GM19467 (cell line): Measurements from ENCODE around the gene TMUB1.

Source experiments
- ATAC-seq: cut with Tn5 transposase; IDR thresholded peaks from one replicate; pipeline ENCODE4 v1.9.1; 2021; ENCODE audit warnings: mild to moderate bottlenecking, moderate library complexity; ENCODE audit not compliant: unreplicated experiment

TMUB1 gene

DNA sequence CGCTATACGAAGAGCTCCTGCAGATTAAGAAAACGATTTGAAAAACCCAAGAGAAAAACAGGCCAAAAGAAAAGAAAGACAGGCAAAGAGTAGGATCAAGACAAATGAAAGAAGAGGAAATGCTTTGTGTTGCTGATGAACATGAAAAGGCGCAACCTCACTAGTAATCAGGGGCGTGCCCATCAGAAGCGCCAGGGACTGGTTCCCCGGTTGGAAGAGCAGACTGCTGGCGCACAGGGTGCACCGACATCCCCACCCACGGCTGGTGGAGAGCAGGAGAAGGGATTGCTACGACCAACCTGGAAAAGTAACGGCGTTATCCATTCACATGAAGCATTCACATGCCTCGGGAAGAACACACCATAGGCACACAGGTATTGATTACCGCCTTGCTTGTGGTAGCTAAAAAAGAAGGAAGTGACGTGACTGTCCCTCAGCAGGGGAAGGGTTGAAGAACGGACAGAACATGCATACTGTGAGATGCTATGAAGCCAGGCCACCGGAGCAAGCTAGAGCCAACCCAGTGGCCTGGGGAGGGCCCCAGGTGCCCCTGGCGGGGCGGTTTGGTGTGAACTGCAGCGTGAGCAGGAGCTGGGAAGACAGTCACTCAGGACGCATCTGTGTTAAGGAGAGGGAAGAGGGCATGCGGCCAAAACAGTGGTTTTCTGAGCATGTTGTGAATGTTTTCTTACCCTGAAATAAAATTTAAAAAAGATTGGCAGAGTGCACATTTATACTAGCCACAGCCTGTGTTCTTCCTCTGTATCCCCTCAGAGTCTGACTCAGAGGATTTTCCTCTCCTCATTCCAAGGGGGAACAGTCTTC lies 21.3 kb upstream of the TMUB1 start:
- no peak for ATAC-seq

DNA sequence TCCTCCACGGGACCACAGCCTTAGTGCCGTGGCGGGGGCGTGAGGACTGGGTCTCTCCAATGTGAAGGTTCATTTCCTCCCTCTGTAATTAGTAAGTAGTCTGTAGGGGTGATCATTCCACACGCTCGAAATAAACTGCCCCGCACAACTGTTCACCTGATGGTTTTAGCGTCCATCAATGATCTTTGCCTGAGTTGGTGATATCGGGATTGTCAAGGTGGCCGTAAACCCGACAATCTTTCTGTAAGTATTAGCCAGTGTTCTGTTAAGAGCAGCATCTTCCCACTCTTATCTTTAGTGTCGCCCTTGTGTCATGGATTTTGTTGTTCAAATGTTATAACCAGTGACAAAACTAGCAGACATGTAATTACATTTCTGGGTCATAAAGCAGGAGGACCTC lies 20.7 kb upstream of the TMUB1 start:
- ATAC-seq, result no peak

DNA sequence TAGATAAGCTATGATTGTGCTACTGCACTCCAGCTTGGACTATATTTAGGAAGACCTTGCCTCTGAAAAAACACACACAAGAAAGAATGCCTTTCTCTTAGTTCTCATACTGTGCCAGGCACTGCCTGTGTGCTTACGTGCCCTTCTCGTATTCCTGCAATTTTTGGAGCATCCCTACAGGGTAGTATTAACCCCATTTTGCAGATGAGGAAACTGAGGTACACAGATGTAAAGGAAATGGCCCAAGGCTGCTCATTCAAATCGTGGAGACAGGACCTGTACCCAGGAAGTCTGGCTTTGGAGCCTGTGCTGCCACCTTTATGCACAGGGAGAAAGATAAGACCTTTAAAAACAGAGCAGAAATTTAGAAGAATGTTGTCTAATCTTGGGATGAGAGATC lies 19.7 kb upstream of the TMUB1 start:
- ATAC-seq, result no peak

DNA sequence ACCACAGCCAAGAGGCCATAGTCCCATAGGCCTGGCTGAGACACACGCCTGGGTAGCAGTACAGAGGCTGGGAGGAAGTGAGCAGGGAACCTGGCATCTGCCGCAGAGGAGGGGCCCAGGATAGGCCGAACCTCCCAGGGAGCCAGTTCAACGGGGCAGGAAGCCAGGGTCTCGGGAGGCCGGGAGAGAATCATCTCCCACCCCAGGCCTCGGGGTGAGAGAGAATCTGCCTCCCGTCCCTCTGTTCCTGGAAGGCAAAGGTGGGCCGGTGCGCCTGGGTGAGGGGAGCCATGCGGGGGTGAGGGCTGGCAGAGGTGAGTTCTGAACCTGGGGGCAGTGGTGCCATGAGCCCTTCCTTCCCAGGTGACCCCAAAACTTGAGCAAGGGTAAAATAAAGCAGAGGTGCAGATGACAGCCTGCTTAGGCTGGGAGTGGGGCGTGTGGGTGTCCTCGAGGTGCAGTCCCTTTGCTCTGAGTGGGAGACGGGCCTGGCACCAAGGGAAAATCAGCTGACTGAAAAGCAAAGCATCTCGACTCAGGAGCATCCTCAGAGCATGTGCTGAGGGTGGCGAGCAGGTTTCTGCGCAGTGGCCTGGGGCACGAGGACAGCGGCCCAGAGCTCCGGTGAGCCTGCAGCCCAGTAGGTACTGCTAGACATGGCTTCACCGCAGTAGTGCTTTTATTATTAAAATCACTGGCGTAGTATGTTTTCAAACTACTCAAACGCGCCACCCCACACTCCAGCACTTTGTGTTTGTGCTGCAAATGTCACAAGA lies 18.5 kb upstream of the TMUB1 start:
- no peak for ATAC-seq

DNA sequence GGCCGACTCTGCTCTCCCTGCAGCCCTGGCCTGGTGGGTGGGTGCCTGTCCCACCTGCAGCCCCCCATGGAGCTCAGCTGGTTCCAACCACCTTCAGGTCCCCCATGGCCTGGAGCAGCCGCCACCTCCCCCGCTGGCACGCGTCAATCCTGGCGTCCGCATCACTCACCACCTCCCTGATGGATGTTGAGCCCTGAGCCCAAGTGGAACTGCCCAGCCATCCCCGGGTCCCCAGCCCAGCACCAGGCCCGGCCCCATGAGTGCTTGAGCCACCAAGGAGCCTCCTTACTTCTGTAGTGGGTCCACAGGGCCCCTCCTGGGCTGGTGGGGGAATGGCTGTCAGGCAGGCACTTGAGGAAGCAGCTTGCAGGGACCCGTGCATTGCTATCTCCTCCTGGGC lies 17.6 kb upstream of the TMUB1 start:
- no peak for ATAC-seq

- ATAC-seq, result no peak
These were observed 16.4 kb upstream of the TMUB1 start for GRCh38 chr7:151099486-151100211.

- no peak for ATAC-seq
These were observed 12.7 kb upstream of the TMUB1 start for GRCh38 chr7:151095828-151096475.

DNA sequence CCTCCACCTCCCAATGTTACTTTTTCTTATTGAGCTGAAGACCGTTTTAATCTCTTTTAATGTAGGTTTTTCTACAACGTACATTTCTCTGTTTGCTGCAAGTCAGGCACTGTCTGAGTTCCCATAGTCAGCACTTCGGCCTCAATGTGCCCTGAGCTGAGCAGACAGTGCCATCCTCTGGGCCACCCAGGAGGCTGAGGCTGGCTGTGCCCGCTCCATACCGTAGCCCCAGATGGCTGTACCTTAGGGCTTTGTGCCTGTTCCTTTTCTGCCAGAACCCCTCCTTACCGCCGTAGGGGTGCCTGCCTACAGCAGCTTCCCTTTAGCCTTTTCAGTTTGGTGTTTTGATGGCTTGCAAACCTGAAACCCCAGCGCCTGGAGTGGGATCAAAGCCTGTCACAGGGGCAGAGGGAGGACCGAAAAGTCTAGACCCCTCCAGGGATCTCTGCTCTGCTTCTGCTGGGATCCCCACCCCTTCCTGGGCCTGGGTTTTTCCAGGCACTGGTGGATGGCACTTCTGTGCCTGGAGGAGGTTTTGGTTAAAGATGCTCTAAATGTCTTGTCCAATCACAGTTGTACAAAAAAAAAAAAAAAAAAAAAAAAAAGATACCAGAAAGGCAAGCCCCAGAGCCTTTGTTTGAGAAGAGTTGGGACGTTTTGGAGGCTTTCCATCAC lies 12.0 kb upstream of the TMUB1 start:
- no peak for ATAC-seq

- no peak for ATAC-seq
These were observed 11.4 kb upstream of the TMUB1 start for GRCh38 chr7:151094675-151095074.

GRCh38 chr7:151093748-151094147 lies 10.5 kb upstream of the TMUB1 start:
- ATAC-seq, result no peak

DNA sequence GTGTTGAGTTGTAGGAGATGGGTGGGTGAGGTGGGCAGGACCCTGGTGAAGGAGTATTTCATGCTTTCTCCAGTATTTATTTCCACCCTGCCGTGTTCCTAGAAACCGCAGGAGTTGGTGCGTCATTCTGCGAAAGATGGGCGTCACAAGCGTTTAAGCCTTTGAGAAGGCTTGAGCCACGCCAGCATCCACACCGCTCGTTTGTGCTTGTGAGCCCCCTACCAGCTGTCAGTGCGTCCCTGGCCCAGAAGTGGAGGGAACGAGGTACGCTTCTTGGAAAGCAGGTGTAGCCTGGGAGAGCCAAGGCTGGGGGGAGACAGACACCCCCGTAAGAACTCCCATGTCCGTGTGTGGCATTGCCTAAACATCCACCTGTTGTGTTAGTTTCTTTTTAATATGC lies 8.7 kb upstream of the TMUB1 start:
- ATAC-seq, result no peak

DNA sequence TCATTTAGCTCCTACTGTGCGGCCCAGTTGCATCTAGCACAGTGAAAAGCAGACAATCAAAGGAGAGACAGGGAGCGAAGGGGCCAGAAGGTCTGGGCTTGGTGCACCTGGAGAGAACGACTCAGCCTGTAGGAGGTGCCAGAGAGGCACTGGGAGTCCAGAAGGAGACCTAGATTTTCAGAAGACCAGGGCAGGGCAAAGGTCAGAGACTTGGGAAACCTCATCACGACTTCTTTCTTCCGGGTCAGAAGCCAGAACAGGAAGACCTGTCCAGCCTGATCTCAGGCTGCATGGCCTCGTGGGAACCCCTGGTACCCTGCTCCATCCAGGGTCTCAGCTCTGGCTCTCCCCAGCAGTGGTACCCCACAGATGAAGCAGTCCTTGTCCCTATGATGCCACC lies 8.1 kb upstream of the TMUB1 start:
- no peak for ATAC-seq

- no peak for ATAC-seq
These were observed 7.7 kb upstream of the TMUB1 start for GRCh38 chr7:151091003-151091402.

DNA sequence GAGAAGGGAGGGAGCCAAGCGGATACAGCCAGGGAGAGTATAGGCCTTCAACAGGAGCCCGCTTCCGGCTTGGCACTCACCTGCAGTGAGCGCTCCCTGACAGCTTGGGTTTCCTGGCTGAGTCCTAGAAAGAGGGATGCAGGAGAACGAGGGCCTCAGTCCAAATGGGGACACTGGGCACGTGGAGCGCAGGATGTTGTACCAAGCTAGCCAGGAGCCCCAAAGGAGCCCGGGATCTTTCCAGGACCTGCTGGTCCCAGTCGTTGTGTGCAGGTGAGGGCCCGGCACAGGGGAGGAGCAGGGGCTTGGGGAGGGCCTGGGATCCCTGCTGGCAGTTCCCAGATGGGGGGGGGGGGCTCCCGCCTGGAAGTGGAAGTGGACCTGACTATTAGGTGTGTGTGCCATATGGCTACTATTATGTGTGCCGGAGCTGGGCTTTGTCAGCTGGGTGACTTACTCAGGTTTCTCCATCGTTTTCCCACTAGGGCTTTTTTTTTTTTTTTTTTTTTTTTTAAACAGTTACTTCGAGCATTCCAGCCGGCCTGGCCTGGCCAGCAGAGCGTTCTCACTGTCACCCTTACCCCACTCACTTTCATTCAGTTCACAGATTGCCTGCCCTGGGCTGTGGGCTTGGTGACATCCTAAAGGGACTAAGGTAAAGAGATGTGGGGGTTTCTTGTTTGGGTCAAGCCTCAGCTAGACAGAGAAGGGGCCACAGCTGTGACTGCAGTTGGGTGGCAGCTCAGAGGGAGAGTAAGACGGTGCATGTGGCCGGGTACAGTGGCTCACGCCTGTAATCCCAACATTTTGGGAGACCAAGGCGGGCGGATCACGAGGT lies 6.8 kb upstream of the TMUB1 start:
- ATAC-seq, result no peak

DNA sequence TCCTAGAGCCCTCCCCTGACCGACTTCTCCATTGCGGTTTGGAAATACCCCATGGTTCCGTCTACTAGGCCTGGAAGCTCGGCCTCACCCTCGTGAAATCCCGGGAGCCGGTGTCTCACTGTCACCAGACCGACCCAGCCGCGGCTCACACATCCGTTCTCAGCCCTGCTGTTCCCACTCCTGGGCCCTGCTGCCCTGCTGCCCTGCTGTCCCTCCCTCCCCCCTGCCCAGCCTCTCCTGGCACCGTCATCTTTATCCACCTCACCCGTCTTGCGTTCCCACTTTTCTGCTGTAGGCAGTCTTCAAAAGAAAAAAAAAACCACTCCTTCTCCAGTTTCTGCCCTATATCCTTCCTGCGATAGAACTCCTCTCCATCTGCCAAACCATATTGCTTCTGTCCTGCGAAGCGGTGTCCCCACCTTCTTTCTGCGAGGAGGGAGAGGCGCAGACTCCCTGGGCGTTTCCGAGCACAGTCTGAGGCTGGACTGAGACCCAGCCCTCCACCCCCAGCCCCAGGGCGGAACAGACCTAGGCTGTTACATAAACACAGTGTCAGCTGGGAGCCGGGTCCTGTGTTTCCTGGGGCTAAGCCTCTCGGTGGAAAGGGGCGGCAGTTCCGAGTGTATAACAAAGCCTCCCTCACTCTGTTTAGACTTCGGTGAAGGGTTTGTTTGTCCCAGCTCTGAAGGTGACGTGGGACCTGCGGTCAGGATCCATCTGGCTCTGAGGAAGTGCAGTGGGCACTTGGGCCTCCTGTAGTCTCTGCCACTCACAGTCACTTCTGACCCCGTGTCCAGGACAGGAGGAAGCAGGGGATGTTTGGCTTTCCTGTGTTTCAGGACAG lies 5.8 kb upstream of the TMUB1 start:
- no peak for ATAC-seq

GRCh38 chr7:151088019-151088855 lies 4.9 kb upstream of the TMUB1 start:
- ATAC-seq, result no peak

DNA sequence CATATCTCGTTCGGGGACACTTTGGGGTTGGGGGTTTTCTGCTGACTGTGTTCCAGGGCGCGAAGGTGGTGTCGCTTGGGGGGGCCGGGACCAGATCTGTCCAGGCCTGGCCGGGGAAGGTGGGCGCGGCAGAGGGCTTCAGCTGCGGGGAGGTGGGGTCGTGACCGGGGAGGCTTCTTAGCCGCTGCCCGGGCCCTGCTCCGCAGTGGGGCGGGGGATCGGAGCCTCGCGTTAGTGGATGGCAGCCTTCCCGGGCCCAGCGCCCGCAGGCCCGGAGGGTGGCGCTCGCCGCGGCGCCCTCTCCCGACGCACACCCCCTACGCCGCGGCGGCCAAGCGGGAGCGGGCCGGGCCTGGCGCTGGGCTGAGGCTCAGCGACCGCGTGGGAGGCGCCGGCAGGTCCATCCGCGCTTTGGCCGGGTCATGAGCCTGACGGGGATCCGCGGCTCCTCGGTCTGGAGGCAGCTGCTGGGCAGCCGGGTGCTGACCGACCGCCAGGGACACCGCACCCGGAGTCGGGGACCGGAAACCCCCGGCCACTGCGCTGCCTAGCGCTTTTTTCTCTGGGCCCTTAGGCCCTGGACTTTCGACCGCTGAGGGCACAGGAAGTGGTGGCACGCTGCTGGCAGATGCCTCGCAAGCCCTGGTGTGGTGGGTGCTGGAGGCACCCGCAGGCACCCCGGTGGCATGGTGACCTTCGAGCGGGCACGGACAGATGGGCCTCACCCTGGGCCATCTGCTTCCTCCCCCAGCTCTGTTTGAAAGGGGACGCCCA lies 4.1 kb upstream of the TMUB1 start:
- no peak for ATAC-seq
